WI38 (cell line): ENCODE data around the gene GSKIP.
A peak's percentile ranks its signal among the peaks of the same experiment; 100 is the strongest.

Experiments used
- H3K4me3 ChIP-seq: 2 replicates; pipeline ENCODE4 v1.5.1; 2011; ENCODE audit warnings: low read depth, mild to moderate bottlenecking, control low read depth, low read length
- TF ChIP-seq, protein P1 (sequence below): IDR thresholded peaks from 2 replicates; pipeline ENCODE4 v1.5.1; 2012; ENCODE audit warnings: low read depth, mild to moderate bottlenecking, control low read depth, low read length

GSKIP gene, protein sequence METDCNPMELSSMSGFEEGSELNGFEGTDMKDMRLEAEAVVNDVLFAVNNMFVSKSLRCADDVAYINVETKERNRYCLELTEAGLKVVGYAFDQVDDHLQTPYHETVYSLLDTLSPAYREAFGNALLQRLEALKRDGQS

GRCh38 chr14:96362965-96363750 lies at the start of gene GSKIP, which contains the start of gene ATG2B:
Gene GSKIP, plus strand, starts transcription at chr14:96363526. Its CDS starts 18,722 bp downstream, at chr14:96382248.
Gene ATG2B, minus strand, starts transcription at chr14:96363341. Its CDS starts 365 bp downstream, at chr14:96362976.
- peak within 1 kb of the TSS; percentile 95 for H3K4me3 ChIP-seq
- TF ChIP-seq, protein P1, sequence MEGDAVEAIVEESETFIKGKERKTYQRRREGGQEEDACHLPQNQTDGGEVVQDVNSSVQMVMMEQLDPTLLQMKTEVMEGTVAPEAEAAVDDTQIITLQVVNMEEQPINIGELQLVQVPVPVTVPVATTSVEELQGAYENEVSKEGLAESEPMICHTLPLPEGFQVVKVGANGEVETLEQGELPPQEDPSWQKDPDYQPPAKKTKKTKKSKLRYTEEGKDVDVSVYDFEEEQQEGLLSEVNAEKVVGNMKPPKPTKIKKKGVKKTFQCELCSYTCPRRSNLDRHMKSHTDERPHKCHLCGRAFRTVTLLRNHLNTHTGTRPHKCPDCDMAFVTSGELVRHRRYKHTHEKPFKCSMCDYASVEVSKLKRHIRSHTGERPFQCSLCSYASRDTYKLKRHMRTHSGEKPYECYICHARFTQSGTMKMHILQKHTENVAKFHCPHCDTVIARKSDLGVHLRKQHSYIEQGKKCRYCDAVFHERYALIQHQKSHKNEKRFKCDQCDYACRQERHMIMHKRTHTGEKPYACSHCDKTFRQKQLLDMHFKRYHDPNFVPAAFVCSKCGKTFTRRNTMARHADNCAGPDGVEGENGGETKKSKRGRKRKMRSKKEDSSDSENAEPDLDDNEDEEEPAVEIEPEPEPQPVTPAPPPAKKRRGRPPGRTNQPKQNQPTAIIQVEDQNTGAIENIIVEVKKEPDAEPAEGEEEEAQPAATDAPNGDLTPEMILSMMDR: no peak

DNA sequence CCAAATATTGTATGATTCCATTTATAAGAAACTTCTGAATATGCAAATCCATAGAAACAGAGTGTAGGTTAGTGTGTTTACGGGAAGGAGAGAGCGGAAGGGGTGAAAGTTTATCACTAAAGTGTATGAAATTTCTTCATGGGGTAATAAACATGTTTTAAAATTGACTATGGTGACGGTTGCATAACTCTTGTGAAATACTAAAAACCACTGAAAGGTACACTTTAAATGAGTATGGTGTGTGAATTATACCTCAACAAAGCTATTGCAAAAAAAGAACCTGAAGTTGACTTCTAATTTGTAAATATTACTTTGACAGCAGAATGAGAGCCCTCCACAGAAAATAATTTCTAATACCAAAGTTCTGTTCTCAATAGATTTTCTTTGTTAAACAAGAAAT lies 47.2 kb upstream of the GSKIP start:
- TF ChIP-seq, protein P1: no peak

GRCh38 chr14:96318836-96319235 lies 44.5 kb upstream of the GSKIP start:
- no peak overlapping the region for H3K4me3 ChIP-seq
- TF ChIP-seq, protein P1: no peak

More for the DNA sequence above, 47.2 kb upstream of the GSKIP start:
- no peak overlapping the region for H3K4me3 ChIP-seq

- TF ChIP-seq, protein P1: no peak
- H3K4me3 ChIP-seq: no peak overlapping the region
These were observed 42.7 kb upstream of the GSKIP start for GRCh38 chr14:96320605-96321004.

DNA sequence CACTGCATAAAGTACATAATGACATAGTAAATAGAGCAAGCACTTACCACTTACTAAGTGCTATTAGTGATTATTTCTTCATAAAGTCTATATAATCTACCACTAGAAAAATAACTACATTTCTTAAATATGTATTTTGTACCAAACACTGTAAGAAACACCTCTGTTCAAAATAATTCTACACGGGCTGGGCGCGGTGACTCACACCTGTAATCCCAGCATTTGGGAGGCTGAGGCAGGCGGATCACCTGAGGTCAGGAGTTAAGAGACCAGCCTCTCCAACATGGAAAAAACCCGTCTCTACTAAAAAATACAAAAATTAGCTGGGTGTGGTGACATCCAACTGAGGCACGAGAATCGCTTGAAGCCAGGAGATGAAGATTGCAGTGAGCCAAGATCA lies 39.1 kb upstream of the GSKIP start:
- TF ChIP-seq, protein P1: no peak
- H3K4me3 ChIP-seq: no peak overlapping the region

GRCh38 chr14:96338551-96338950 lies 24.8 kb upstream of the GSKIP start:
- TF ChIP-seq, protein P1: no peak
- no peak overlapping the region for H3K4me3 ChIP-seq

DNA sequence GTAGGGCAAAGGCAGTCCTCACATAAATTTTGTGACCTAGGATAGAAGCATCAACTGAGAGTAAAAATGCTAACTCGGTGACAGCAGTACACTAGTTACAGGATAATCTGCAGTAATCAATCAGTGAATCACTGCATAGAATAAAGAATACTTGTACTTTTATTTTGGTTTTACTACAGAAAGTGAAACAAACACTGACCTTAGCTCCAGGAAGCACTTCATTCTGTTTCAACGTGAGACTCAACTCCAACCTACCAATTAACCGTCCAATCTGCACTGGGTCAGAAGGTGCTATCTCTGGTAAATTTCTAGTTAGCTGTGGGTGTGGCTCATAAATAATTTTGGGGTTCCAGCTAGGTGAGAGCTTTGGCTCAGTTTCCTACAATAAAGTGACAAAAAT lies 22.0 kb upstream of the GSKIP start:
- TF ChIP-seq, protein P1: no peak
- no peak overlapping the region for H3K4me3 ChIP-seq
